ENCODE data around the gene KIRREL2. TPM values are rescaled to one million over a fixed set of nuclear protein-coding genes. Genes with fewer than 3 reads are reported as not detected.

The KIRREL2 gene
- total RNA-seq, 2 experiments from 2014 or later: 1.4 to 2.2 TPM

GRCh38 chr19:35898499-35898809, 41.7 kb downstream of the KIRREL2 start:
- Histone ChIP-seq H3K9me2 (ENCODE audit: insufficient read depth, low read length) (no peaks in the 10 kb centered on the region), H3K79me2 (ENCODE audit: insufficient read depth, low read depth, low read length) (peaks cover 30% of the 10 kb centered on the region), H3K4me2 (ENCODE audit: low read length) (peak overlapping the region; percentile 99), H3K4me3 (ENCODE audit: low read depth, low read length, poor library complexity, severe bottlenecking) (peak overlapping the region; percentile 77), H3K9me3 (ENCODE audit: low read length) (no peaks in the 10 kb centered on the region), H4K20me1 (ENCODE audit: insufficient read depth, low read length) (no peaks in the 10 kb centered on the region), H3K27ac (ENCODE audit: low read depth, low read length, poor library complexity, severe bottlenecking) (peak overlapping the region; percentile 87), H3K4me1 (ENCODE audit: insufficient read depth, low read length, poor library complexity, severe bottlenecking) (peaks cover 38% of the 10 kb centered on the region), H3K36me3 (ENCODE audit: insufficient read depth, low read length) (peaks cover 57% of the 10 kb centered on the region), H2AFZ (ENCODE audit: low read length) (no peak overlapping the region)
- intact Hi-C loops (cut with micrococcal nuclease; ENCODE audit: unreplicated experiment): no loop called here
- no peak for TF ChIP-seq CTCF (conservative IDR thresholded peaks at IDR 0.05; ENCODE audit: low read length)
- no peak for TF ChIP-seq EZH2phosphoT487 (IDR thresholded peaks at IDR 0.05; ENCODE audit: borderline replicate concordance, low read depth, low read length)
- ChIA-PET POLR2A (interaction anchor here (1.2 kb wide), 1 partner anchor 15 kb away, joined by 3 read pairs; no protein-coding TSS in a partner anchor), CTCF (ENCODE audit: unreplicated experiment) (no interaction called here)
- BruUV-seq (replicated peaks): no TSS peak
- DNase-seq (ENCODE audit: low spot score): no peak

- Histone ChIP-seq H3K4me1 (ENCODE audit: insufficient read depth, low read length, poor library complexity, severe bottlenecking) (peaks cover 50% of the 10 kb centered on the region), H3K4me3 (ENCODE audit: low read depth, low read length, poor library complexity, severe bottlenecking) (peak overlapping the region; percentile 77), H3K9me2 (ENCODE audit: insufficient read depth, low read length) (no peaks in the 10 kb centered on the region), H3K27ac (ENCODE audit: low read depth, low read length, poor library complexity, severe bottlenecking) (peak overlapping the region; percentile 87), H3K4me2 (ENCODE audit: low read length) (peak overlapping the region; percentile 99), H3K9me3 (ENCODE audit: low read length) (no peaks in the 10 kb centered on the region), H4K20me1 (ENCODE audit: insufficient read depth, low read length) (no peaks in the 10 kb centered on the region), H3K36me3 (ENCODE audit: insufficient read depth, low read length) (peaks cover 44% of the 10 kb centered on the region), H2AFZ (ENCODE audit: low read length) (no peak overlapping the region), H3K79me2 (ENCODE audit: insufficient read depth, low read depth, low read length) (peaks cover 30% of the 10 kb centered on the region)
- POLR2A ChIA-PET: interaction anchor here (1.1 kb wide), 1 partner anchor 14 kb away, joined by 4 read pairs; no protein-coding TSS in a partner anchor
- CTCF ChIA-PET (ENCODE audit: unreplicated experiment): no interaction called here
- peak; percentile 94 for DNase-seq (ENCODE audit: low spot score)
- BruUV-seq (replicated peaks): no TSS peak
- TF ChIP-seq EZH2phosphoT487 (IDR thresholded peaks at IDR 0.05; ENCODE audit: borderline replicate concordance, low read depth, low read length) (no peak), CTCF (conservative IDR thresholded peaks at IDR 0.05; ENCODE audit: low read length) (no peak)
- intact Hi-C loops (cut with micrococcal nuclease; ENCODE audit: unreplicated experiment): loop anchor here (1.0 to 5.0 kb wide), 5 partner anchors 32 to 255 kb away; partner anchors contain the start of genes HSPB6, IGFLR1, PROSER3 and THAP8
These were observed 43.0 kb downstream of the KIRREL2 start for GRCh38 chr19:35899547-35900214.

DNA sequence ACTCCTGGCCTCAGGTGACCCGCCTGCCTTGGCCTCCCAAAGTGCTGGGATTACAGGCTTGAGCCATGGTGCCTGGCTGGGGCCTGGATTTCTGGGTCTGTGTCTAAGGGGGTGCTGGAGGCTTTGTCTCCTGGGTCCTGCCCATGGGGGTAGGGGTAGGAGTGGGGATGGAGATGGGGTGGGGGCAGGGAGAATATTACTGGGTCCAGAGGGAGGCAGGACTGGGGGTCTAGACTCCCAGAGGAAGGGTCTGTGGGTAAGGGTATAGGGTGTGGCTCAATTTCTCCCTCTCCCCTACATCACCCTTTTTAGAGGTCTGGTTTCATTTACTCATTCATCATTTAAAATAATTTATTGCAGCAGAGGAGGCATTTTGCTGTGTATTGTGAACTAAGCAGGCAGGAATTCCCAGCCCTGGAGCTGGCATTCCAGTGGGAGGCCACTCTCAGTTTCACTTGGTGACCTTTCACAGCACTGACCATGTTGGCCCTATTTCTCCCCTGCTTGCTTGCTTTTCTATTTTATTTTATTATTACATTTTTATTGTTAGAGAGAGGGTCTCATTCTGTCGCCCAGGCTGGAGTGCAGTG, 44.4 kb downstream of the KIRREL2 start:
- TF ChIP-seq EZH2phosphoT487 (IDR thresholded peaks at IDR 0.05; ENCODE audit: borderline replicate concordance, low read depth, low read length): no peak
- TF ChIP-seq CTCF (conservative IDR thresholded peaks at IDR 0.05; ENCODE audit: low read length): no peak
- BruUV-seq (replicated peaks): no TSS peak
- Histone ChIP-seq H3K4me3 (ENCODE audit: low read depth, low read length, poor library complexity, severe bottlenecking) (peak overlapping the region; percentile 77), H3K27ac (ENCODE audit: low read depth, low read length, poor library complexity, severe bottlenecking) (peak overlapping the region; percentile 87), H3K9me3 (ENCODE audit: low read length) (no peaks in the 10 kb centered on the region), H2AFZ (ENCODE audit: low read length) (no peak overlapping the region), H3K4me1 (ENCODE audit: insufficient read depth, low read length, poor library complexity, severe bottlenecking) (peaks cover 56% of the 10 kb centered on the region), H3K36me3 (ENCODE audit: insufficient read depth, low read length) (peaks cover 30% of the 10 kb centered on the region), H3K4me2 (ENCODE audit: low read length) (peak overlapping the region; percentile 99), H3K79me2 (ENCODE audit: insufficient read depth, low read depth, low read length) (peaks cover 30% of the 10 kb centered on the region), H3K9me2 (ENCODE audit: insufficient read depth, low read length) (no peaks in the 10 kb centered on the region), H4K20me1 (ENCODE audit: insufficient read depth, low read length) (no peaks in the 10 kb centered on the region)
- intact Hi-C loops (cut with micrococcal nuclease; ENCODE audit: unreplicated experiment): loop anchor here (2.0 to 5.0 kb wide), 3 partner anchors 144 to 159 kb away; partner anchors contain the start of genes HSPB6, IGFLR1, PROSER3 and THAP8
- no peak for DNase-seq (ENCODE audit: low spot score)
- POLR2A ChIA-PET: interaction anchor here (1.1 kb wide), 1 partner anchor 16 kb away, joined by 4 read pairs; no protein-coding TSS in a partner anchor
- CTCF ChIA-PET (ENCODE audit: unreplicated experiment): no interaction called here

Data from OCI-LY7 (cell line).